Measurements from ENCODE around the gene SHLD3. TPM values are rescaled to one million over a fixed set of nuclear protein-coding genes. Genes with fewer than 3 reads are reported as not detected.

Gene SHLD3
- total RNA-seq, 1 experiment from 2014 or later = 4.5 TPM

DNA sequence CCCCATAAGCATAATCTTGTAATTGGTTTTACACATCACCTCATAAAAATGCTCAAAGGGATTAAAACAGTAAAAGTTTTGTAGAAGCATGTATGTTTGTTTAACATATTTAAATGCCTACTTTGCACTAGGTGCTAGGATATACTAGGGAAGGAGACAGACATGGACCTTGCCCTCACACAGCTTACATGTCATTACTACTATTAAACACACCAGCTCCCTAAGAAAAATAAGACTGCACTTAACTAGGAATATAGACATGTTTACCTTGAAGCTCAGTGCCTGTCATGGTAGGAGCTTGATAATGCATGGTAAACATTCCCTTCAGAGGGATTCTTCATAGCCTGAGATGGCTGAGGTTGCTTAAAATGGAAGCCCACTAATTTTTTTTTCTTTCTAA lies 6.2 kb downstream of the SHLD3 start:
- DNase-seq (ENCODE audit: low spot score) = no peak
- CTCF ChIA-PET = no interaction called here
- Histone ChIP-seq H3K27me3 (replicated peaks; ENCODE audit: insufficient read depth, low read depth, low read length, poor library complexity) (no peaks in the 10 kb centered on the region), H3K9me3 (ENCODE audit: low read depth, low read length, poor library complexity, severe bottlenecking) (no peaks in the 10 kb centered on the region), H3K27ac (ENCODE audit: low read depth, low read length, poor library complexity, severe bottlenecking) (no peak overlapping the region), H3K4me1 (ENCODE audit: insufficient read depth, low read length, poor library complexity, severe bottlenecking) (no peaks in the 10 kb centered on the region), H3K36me3 (ENCODE audit: insufficient read depth, low read length, poor library complexity, severe bottlenecking) (peaks cover 7% of the 10 kb centered on the region), H3K4me3 (ENCODE audit: low read depth, low read length, poor library complexity, severe bottlenecking) (no peak overlapping the region)
- TF ChIP-seq, protein P1, sequence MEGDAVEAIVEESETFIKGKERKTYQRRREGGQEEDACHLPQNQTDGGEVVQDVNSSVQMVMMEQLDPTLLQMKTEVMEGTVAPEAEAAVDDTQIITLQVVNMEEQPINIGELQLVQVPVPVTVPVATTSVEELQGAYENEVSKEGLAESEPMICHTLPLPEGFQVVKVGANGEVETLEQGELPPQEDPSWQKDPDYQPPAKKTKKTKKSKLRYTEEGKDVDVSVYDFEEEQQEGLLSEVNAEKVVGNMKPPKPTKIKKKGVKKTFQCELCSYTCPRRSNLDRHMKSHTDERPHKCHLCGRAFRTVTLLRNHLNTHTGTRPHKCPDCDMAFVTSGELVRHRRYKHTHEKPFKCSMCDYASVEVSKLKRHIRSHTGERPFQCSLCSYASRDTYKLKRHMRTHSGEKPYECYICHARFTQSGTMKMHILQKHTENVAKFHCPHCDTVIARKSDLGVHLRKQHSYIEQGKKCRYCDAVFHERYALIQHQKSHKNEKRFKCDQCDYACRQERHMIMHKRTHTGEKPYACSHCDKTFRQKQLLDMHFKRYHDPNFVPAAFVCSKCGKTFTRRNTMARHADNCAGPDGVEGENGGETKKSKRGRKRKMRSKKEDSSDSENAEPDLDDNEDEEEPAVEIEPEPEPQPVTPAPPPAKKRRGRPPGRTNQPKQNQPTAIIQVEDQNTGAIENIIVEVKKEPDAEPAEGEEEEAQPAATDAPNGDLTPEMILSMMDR (conservative IDR thresholded peaks at IDR 0.05; ENCODE audit: low read depth, low read length) = no peak
- TF ChIP-seq EZH2 (IDR thresholded peaks at IDR 0.05; ENCODE audit: borderline replicate concordance, low read depth, low read length, poor library complexity, severe bottlenecking) = no peak
- intact Hi-C loops (cut with micrococcal nuclease; ENCODE audit: unreplicated experiment) = no loop called here
- no TSS peak for BruUV-seq (replicated peaks)
- POLR2A ChIA-PET (ENCODE audit: low non-redundant PET) = no interaction called here

- DNase-seq (ENCODE audit: low spot score) = no peak
- intact Hi-C loops (cut with micrococcal nuclease; ENCODE audit: unreplicated experiment) = no loop called here
- Histone ChIP-seq H3K36me3 (ENCODE audit: insufficient read depth, low read length, poor library complexity, severe bottlenecking) (peaks cover 21% of the 10 kb centered on the region), H3K27ac (ENCODE audit: low read depth, low read length, poor library complexity, severe bottlenecking) (no peak overlapping the region), H3K27me3 (replicated peaks; ENCODE audit: insufficient read depth, low read depth, low read length, poor library complexity) (no peaks in the 10 kb centered on the region), H3K4me3 (ENCODE audit: low read depth, low read length, poor library complexity, severe bottlenecking) (no peak overlapping the region), H3K9me3 (ENCODE audit: low read depth, low read length, poor library complexity, severe bottlenecking) (no peaks in the 10 kb centered on the region), H3K4me1 (ENCODE audit: insufficient read depth, low read length, poor library complexity, severe bottlenecking) (no peaks in the 10 kb centered on the region)
- BruUV-seq (replicated peaks) = no TSS peak
- TF ChIP-seq EZH2 (IDR thresholded peaks at IDR 0.05; ENCODE audit: borderline replicate concordance, low read depth, low read length, poor library complexity, severe bottlenecking) = no peak
- TF ChIP-seq, protein P1 (conservative IDR thresholded peaks at IDR 0.05; ENCODE audit: low read depth, low read length) = no peak
- ChIA-PET CTCF (no interaction called here), POLR2A (ENCODE audit: low non-redundant PET) (no interaction called here)
These were observed 15.4 kb downstream of the SHLD3 start for GRCh38 chr5:65640240-65640639.

DNA sequence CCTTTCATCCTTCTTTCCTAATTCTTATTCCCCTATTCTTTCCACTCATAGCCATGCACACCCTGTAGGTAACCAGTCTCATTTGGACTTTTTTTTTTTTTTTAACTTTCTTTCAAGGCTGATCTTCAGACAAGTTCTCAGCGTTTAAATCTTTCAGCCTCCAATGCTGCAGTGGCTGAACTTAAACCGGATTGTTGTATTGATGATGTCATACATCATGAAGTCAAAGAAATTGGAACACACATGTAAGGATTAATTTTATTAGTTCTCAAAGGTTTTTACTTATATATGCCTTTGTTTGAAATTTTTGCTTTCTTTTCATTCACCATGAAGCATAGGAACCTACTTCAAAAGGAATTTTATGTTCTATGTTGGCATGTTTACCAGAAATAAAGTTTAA lies 22.1 kb downstream of the SHLD3 start:
- H3K9me3 ChIP-seq (ENCODE audit: low read depth, low read length, poor library complexity, severe bottlenecking) = no peaks in the 10 kb centered on the region
- DNase-seq (ENCODE audit: low spot score) = no peak
- H3K4me3 ChIP-seq (ENCODE audit: low read depth, low read length, poor library complexity, severe bottlenecking) = no peak overlapping the region
- ChIA-PET POLR2A (ENCODE audit: low non-redundant PET) (no interaction called here), CTCF (no interaction called here)
- H3K27me3 ChIP-seq (replicated peaks; ENCODE audit: insufficient read depth, low read depth, low read length, poor library complexity) = no peaks in the 10 kb centered on the region
- peaks cover 9% of the 10 kb centered on the region for H3K36me3 ChIP-seq (ENCODE audit: insufficient read depth, low read length, poor library complexity, severe bottlenecking)
- TF ChIP-seq, protein P1 (conservative IDR thresholded peaks at IDR 0.05; ENCODE audit: low read depth, low read length) = no peak
- TF ChIP-seq EZH2 (IDR thresholded peaks at IDR 0.05; ENCODE audit: borderline replicate concordance, low read depth, low read length, poor library complexity, severe bottlenecking) = no peak
- no peaks in the 10 kb centered on the region for H3K4me1 ChIP-seq (ENCODE audit: insufficient read depth, low read length, poor library complexity, severe bottlenecking)
- intact Hi-C loops (cut with micrococcal nuclease; ENCODE audit: unreplicated experiment) = no loop called here
- no TSS peak for BruUV-seq (replicated peaks)
- no peak overlapping the region for H3K27ac ChIP-seq (ENCODE audit: low read depth, low read length, poor library complexity, severe bottlenecking)
